Psoas muscle (tissue), 8 donors: ENCODE data around the gene INPP5J. TPM values are rescaled to one million over a fixed set of nuclear protein-coding genes. Genes with fewer than 3 reads are reported as not detected.

Experiments
- ATAC-seq, 4 donors: fragments of 200-7000 bp; cut with Tn5 transposase; one replicate each; pipeline ENCODE4 v1.9.1; 2020; ENCODE audit warnings: moderate library complexity in 3 of 4, mild to moderate bottlenecking in 2 of 4
- DNase-seq, 2 donors: peaks; one replicate each; pipeline ENCODE4 v3.0.0-alpha.2; 2020
- H3K27ac ChIP-seq: fragments of 200-600 bp; one replicate; pipeline ENCODE4 v1.8.0; 2022
- H3K27me3 ChIP-seq, 3 donors: fragments of 200-600 bp in 1 of 3; one replicate each; pipeline versions ENCODE4 v1.6.1 to v1.8.0; 2013 to 2022; ENCODE audit warnings: low read length in 2 of 3, mild to moderate bottlenecking in 2 of 3, moderate library complexity in 1 of 3; ENCODE audit not compliant: insufficient read depth in 3 of 3
- H3K36me3 ChIP-seq, 2 donors: fragments of 200-600 bp in 1 of 2; one replicate each; pipeline versions ENCODE4 v1.6.1 to v1.8.0; 2013 to 2022; ENCODE audit warnings: low read depth in 1 of 2, mild to moderate bottlenecking in 1 of 2, moderate library complexity in 1 of 2; ENCODE audit not compliant: insufficient read depth in 1 of 2
- H3K4me1 ChIP-seq: fragments of 200-600 bp; one replicate; pipeline ENCODE4 v1.8.0; 2022
- H3K4me3 ChIP-seq: fragments of 200-600 bp; one replicate; pipeline ENCODE4 v1.8.0; 2022; ENCODE audit warnings: mild to moderate bottlenecking
- H3K9me3 ChIP-seq: fragments of 200-600 bp; one replicate; pipeline ENCODE4 v1.8.0; 2022
- WGBS, 3 donors: extraction: QIAGEN DNeasy Blood & Tissue Kit; methylation state at CpG; one replicate each; pipeline versions ENCODE4 v1.1.6 to v1.1.7; 2013; 5-methylcytosine and 5-hydroxymethylcytosine counted together
- intact Hi-C, 2 donors: fragments of 100-400 bp; cut with DNase I; formaldehyde crosslinking; loops; one replicate each; pipeline versions ENCODE4 v1.11.0 to v1.14.2; 2022
- polyA plus RNA-seq, 3 donors: library from polyadenylated mRNA; stranded (reverse); fragments of 200-250 nt; gene quantifications; one replicate each; pipeline ENCODE4 v1.2.3, GENCODE V29; 2013
- total RNA-seq, 4 donors: library from RNA; stranded (reverse); fragmentation: NEBNext Ultra II Directional in 2 of 4; extraction: Animal tissue kit (Norgen Biotek cat#: 25700) in 2 of 4; gene quantifications; one replicate each; pipeline versions ENCODE4 v1.2.1 to v1.2.4, GENCODE V29; 2021 to 2023
- TF ChIP-seq, protein P1 (sequence below): fragments of 200-600 bp; IDR thresholded peaks from one replicate; pipeline ENCODE4 v1.8.0; 2022; ENCODE audit warnings: antibody characterized with exemption
- donor health status: healthy with polysubstance abuse.
- donor health status: DM: no; HTN: no; CAD: no; lungs with moderate emphysema.
- donor health status: Bipolar disorder and iron deficiency.
- donor health status: healthy.
- donor health status: DM: yes; HTN: yes; CAD: no.
- donor health status: DM: no; HTN: no; CAD: no.
- donor health status: DM: no; HTN: no; CAD: no.
- donor health status: DM: yes; HTN: yes; CAD: no.

The INPP5J gene
- total and polyA plus RNA-seq, 7 donors = 0.14 to 4.4 (median 1.3) TPM

DNA sequence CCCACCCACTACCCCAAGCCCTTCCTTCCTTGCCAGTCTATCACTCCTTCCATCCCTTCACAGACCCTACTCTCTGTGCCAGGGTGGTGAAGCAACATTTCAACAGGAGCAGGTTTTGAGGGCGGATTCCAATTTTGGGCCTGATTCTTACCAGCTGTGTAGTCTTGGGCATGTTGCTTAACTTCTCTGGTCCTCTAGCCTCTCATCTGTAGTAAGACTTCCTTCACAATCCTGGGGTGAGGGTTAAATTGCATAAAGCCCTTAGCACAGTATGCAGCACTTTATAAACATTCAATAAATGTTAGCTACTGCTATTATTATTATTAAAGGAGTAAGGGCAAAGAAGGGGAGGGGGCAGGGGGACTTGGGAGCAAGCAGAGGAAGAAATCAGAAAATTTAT is 32.2 kb downstream of the INPP5J start:
- ATAC-seq (no peak), DNase-seq (no peak)
- H3K4me1 ChIP-seq = no peaks in the 10 kb centered on the region
- H3K27ac ChIP-seq = no peak overlapping the region
- TF ChIP-seq, protein P1, sequence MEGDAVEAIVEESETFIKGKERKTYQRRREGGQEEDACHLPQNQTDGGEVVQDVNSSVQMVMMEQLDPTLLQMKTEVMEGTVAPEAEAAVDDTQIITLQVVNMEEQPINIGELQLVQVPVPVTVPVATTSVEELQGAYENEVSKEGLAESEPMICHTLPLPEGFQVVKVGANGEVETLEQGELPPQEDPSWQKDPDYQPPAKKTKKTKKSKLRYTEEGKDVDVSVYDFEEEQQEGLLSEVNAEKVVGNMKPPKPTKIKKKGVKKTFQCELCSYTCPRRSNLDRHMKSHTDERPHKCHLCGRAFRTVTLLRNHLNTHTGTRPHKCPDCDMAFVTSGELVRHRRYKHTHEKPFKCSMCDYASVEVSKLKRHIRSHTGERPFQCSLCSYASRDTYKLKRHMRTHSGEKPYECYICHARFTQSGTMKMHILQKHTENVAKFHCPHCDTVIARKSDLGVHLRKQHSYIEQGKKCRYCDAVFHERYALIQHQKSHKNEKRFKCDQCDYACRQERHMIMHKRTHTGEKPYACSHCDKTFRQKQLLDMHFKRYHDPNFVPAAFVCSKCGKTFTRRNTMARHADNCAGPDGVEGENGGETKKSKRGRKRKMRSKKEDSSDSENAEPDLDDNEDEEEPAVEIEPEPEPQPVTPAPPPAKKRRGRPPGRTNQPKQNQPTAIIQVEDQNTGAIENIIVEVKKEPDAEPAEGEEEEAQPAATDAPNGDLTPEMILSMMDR = no peak
- H3K4me3 ChIP-seq = no peak overlapping the region
- 89 to 100% (median 92%) methylated on average over 1 of the region's 1 CpG for WGBS, 3 donors
- H3K27me3 ChIP-seq = no peaks in the 10 kb centered on the region
- no peaks in the 10 kb centered on the region for H3K9me3 ChIP-seq
- H3K36me3 ChIP-seq = no peaks in the 10 kb centered on the region
- intact Hi-C loops = no loop called here

DNA sequence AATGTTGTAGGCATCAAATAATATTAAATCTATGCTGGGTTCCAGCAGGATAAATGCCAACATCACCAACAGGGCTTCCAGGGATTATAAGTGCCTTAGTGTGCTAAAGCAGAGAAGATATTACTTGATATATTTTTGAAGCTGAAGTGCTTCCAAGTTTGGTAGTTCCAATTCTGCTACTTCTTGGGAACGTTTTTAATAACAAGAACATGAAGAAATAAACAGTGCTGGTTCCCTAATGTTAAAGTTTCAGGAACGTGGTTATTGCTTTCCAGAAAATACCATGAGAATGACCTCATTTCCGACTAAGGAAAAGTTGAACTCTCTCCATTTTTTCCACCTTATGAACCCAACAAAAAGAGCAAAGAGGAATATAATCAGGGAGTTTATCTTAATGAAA is 32.7 kb downstream of the INPP5J start:
- intact Hi-C loops = no loop called here
- TF ChIP-seq, protein P1 = no peak
- ATAC-seq = no peak

DNA sequence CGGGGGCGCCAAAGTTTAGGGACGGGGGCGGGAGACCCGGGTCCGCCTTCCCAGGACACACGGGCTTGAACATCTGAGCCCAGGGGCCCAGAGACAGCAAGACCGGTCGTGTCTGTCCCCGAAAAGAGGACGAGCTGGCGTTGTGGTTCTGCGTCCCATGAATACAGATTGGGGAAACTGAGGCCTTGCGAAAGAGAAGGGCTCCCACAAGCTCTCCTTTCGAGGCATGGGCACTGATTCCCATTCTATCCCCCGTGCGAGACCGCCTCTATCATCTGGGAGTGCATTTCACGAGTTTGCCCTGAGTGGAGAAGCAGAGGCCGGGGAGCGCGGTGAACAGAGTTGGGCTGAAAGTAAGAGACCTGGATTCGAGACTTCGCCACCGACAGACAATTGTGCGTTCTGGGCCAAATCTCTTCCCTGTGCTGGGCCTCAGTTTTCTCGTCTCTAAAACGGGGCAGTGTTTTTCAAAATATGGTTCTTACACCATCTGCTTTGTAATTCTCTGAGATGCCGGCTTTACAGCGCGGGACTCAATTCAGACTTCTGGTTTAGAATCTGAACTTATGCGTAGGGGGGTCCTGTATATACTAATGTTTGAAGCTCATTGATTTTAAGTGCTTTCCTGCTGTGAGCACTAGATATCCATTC is 37.7 kb downstream of the INPP5J start:
- Histone ChIP-seq H3K4me3 (peak overlapping the region; percentile 91), H3K9me3 (no peaks in the 10 kb centered on the region), H3K36me3 (peaks cover 2 to 25% of the 10 kb centered on the region in 2 donors), H3K27ac (peak overlapping the region; percentile 95), H3K4me1 (peaks cover 26% of the 10 kb centered on the region), H3K27me3 (no peaks in the 10 kb centered on the region)
- WGBS, 3 donors = 2 to 3% (median 3%) methylated on average over 32 of the region's 32 CpGs
- DNase-seq (no peak), ATAC-seq (peak; percentile 43 to 66 (median 56))
- TF ChIP-seq, protein P1 = no peak
- intact Hi-C loops = loop anchor here (5.0 kb wide), 1 partner anchor 52 kb away; the partner anchor contains the start of gene LIMK2 (in 2 of the 2)

More for the DNA sequence above, 32.7 kb downstream of the INPP5J start:
- WGBS, 3 donors = 4 to 12% (median 6%) methylated on average over 3 of the region's 3 CpGs
- Histone ChIP-seq H3K4me3 (no peak overlapping the region), H3K9me3 (no peaks in the 10 kb centered on the region), H3K27me3 (no peaks in the 10 kb centered on the region), H3K27ac (no peak overlapping the region), H3K36me3 (no peaks in the 10 kb centered on the region), H3K4me1 (no peaks in the 10 kb centered on the region)
- DNase-seq = no peak

DNA sequence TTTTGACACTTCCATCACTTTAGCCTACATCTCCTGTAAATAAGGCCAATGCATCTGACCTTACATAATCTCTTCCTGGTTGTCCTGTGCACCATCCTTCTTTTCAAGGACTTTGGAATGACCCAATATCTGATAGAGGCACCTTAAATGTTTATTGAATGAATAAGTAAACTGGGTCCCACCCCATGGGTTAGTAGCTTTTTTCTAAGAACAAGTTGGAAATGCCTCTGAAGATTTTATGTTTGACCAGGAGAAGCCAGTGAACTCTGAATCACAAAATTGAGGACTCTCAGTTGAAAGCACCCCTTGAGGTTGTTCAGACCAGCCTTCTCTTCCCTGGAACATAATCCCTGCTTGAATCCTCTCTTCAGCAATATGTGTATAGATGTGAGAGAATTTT is 38.6 kb downstream of the INPP5J start:
- DNase-seq (no peak), ATAC-seq (no peak)
- TF ChIP-seq, protein P1 = no peak
- H3K27ac ChIP-seq = peak overlapping the region; percentile 95
- peak overlapping the region; percentile 91 for H3K4me3 ChIP-seq
- H3K9me3 ChIP-seq = no peaks in the 10 kb centered on the region
- H3K4me1 ChIP-seq = peaks cover 26% of the 10 kb centered on the region
- peaks cover 2 to 34% of the 10 kb centered on the region in 2 donors for H3K36me3 ChIP-seq
- intact Hi-C loops = loop anchor here (5.0 kb wide), 1 partner anchor 51 kb away; the partner anchor contains the start of gene LIMK2 (in 2 of the 2)
- H3K27me3 ChIP-seq = no peaks in the 10 kb centered on the region
